GM12878 (cell line): ENCODE results near the gene DBN1. TPM values are rescaled to one million over a fixed set of nuclear protein-coding genes. Genes with fewer than 3 reads are reported as not detected.

Experiments used
- BMI1 ChIP-seq: fragments of 450-650 bp; IDR thresholded peaks from 2 replicates; pipeline ENCODE4 v1.6.1; 2016; ENCODE audit warnings: mild to moderate bottlenecking, moderate library complexity, borderline replicate concordance
- CUX1 ChIP-seq: IDR thresholded peaks from 2 replicates; pipeline ENCODE4 v1.6.1; 2012; ENCODE audit warnings: improper control_type of control experiment, low read depth, low read length; ENCODE audit not compliant: insufficient replicate concordance
- ESRRA ChIP-seq: IDR thresholded peaks from 2 replicates; pipeline ENCODE4 v1.6.1; 2012; ENCODE audit warnings: mild to moderate bottlenecking, low read length, improper control_type of control experiment
- IKZF1 ChIP-seq: fragments of 450-650 bp; conservative IDR thresholded peaks from 2 replicates; pipeline ENCODE4 v1.6.1; 2017; ENCODE audit warnings: antibody characterized with exemption, mild to moderate bottlenecking
- MYB ChIP-seq: fragments of 150-350 bp; IDR thresholded peaks from 2 replicates; pipeline ENCODE4 v1.6.1; 2014; ENCODE audit warnings: mild to moderate bottlenecking, low read depth, low read length, borderline replicate concordance
- NBN ChIP-seq: fragments of 450-650 bp; IDR thresholded peaks from 2 replicates; pipeline ENCODE4 v1.6.1; 2016
- POLR2AphosphoS2 ChIP-seq: IDR thresholded peaks from 2 replicates; pipeline ENCODE4 v1.6.1; 2011; ENCODE audit warnings: low read depth, mild to moderate bottlenecking, low read length, improper control_type of control experiment, moderate library complexity
- RCOR1 ChIP-seq: conservative IDR thresholded peaks from 2 replicates; pipeline ENCODE4 v1.6.1; 2012; ENCODE audit warnings: low read depth, low read length, improper control_type of control experiment
- RELA ChIP-seq: fragments of 450-650 bp; IDR thresholded peaks from 2 replicates; pipeline ENCODE4 v1.8.0; 2014; ENCODE audit warnings: borderline replicate concordance; ENCODE audit not compliant: partially characterized antibody
- SUZ12 ChIP-seq: fragments of 200-600 bp; sonication (generic); IDR thresholded peaks from one replicate; pipeline ENCODE4 v1.6.1; 2018; ENCODE audit warnings: antibody characterized with exemption, mild to moderate bottlenecking; ENCODE audit not compliant: unreplicated experiment
- USF1 ChIP-seq: IDR thresholded peaks from 2 replicates; pipeline ENCODE4 v1.6.1; 2011; ENCODE audit warnings: borderline replicate concordance, low read depth, mild to moderate bottlenecking, moderate library complexity, mixed read lengths, low read length; ENCODE audit not compliant: insufficient read depth; ENCODE audit errors: extremely low read length
- polyA plus RNA-seq, 11 experiments: library from polyadenylated mRNA; depleted of rRNA in 4 of 11; unstranded in 6 of 11; stranded (reverse) in 5 of 11; fragments of >200 nt; fragmentation: Nextera tagmentation in 4 of 11; fragmentation: Illumina TruSeq in 1 of 11; extraction: Ambion mirVana in 4 of 11; extraction: Trizol in 1 of 11; gene quantifications; 1 replicate in 1 of 11; 2 replicates in 10 of 11; pipeline versions ENCODE4 v1.2.1 to v1.2.3, GENCODE V29; 2011 to 2016; ENCODE audit warnings: inconsistent platforms in 2 of 11, missing spikeins in 2 of 11, low read depth in 1 of 11
- total RNA-seq, 4 experiments: library from RNA; depleted of rRNA in 3 of 4; stranded (reverse); fragments of >200 nt in 3 of 4; fragmentation: Illumina TruSeq in 1 of 4; extraction: Trizol in 1 of 4; gene quantifications; 2 replicates each; pipeline versions ENCODE4 v1.2.1 to v1.2.3, GENCODE V29; 2013 to 2021
- TF ChIP-seq, protein P1 (sequence below): fragments of 450-650 bp; IDR thresholded peaks from 2 replicates; pipeline ENCODE4 v1.6.1; 2016; ENCODE audit warnings: mild to moderate bottlenecking, moderate library complexity, borderline replicate concordance
- TF ChIP-seq, protein P2 (sequence below): fragments of 450-650 bp; IDR thresholded peaks from 2 replicates; pipeline ENCODE4 v1.6.1; 2017; ENCODE audit warnings: mild to moderate bottlenecking, low read depth, inconsistent platforms; ENCODE audit not compliant: poor library complexity, severe bottlenecking
- TF ChIP-seq, protein P3 (sequence below): IDR thresholded peaks from 2 replicates; pipeline ENCODE4 v1.6.1; 2012; ENCODE audit warnings: low read length, inconsistent platforms

The DBN1 gene
- total and polyA plus RNA-seq, 10 of the 15 experiments (the other 5 are each of a cell fraction or from before 2014, with no cell fraction given): 0.18 to 81.0 (median 27.9) TPM

DNA sequence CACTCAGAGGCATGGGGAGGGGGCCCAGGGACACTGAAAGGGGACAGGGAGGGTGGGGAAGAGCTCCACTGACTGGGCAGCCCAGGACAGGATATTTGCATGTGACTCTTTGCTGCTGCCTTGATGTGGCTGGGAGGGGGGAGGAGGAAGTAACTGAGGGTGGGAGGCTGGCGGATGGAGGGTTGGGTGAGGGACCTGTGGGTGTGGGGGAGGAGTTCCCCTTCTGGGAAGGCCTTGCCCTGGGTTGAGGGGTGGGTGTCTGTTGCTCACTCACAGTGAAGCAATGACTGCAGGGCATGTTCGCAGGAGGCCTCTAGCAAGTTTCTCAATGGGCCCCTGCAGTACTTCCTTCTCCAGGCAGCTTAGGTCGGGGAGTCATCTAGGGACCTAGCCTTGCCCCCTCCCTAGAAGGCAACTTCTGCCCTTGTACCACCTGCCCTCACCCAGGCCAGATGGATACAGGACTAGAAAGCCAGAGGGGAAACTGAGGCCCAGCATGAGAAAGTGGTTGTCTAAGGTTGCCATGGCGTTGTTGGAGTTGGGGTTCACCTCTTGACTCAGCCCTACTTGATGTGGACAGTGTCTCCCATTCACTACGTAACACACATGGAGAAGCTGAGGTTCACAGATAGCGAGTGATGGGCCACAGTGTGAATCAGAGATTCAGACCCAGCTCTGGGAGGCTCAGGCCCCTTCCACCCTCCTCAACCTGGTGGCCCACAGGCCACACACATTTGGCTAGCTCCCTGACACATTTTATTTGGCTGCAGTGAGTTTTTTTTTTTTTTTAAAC is 44.0 kb downstream of the DBN1 start (continued):
- TF ChIP-seq USF1 (no peak), IKZF1 (peak; percentile 66), NBN (peak; percentile 80; the same call in 1 of the 2 replicates), MYB (no peak), RCOR1 (no peak), RELA (no peak), POLR2AphosphoS2 (no peak), CUX1 (no peak), BMI1 (no peak), ESRRA (no peak), SUZ12 (no peak)
- TF ChIP-seq, protein P1, sequence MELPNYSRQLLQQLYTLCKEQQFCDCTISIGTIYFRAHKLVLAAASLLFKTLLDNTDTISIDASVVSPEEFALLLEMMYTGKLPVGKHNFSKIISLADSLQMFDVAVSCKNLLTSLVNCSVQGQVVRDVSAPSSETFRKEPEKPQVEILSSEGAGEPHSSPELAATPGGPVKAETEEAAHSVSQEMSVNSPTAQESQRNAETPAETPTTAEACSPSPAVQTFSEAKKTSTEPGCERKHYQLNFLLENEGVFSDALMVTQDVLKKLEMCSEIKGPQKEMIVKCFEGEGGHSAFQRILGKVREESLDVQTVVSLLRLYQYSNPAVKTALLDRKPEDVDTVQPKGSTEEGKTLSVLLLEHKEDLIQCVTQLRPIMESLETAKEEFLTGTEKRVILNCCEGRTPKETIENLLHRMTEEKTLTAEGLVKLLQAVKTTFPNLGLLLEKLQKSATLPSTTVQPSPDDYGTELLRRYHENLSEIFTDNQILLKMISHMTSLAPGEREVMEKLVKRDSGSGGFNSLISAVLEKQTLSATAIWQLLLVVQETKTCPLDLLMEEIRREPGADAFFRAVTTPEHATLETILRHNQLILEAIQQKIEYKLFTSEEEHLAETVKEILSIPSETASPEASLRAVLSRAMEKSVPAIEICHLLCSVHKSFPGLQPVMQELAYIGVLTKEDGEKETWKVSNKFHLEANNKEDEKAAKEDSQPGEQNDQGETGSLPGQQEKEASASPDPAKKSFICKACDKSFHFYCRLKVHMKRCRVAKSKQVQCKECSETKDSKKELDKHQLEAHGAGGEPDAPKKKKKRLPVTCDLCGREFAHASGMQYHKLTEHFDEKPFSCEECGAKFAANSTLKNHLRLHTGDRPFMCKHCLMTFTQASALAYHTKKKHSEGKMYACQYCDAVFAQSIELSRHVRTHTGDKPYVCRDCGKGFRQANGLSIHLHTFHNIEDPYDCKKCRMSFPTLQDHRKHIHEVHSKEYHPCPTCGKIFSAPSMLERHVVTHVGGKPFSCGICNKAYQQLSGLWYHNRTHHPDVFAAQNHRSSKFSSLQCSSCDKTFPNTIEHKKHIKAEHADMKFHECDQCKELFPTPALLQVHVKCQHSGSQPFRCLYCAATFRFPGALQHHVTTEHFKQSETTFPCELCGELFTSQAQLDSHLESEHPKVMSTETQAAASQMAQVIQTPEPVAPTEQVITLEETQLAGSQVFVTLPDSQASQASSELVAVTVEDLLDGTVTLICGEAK: no peak
- TF ChIP-seq, protein P2, sequence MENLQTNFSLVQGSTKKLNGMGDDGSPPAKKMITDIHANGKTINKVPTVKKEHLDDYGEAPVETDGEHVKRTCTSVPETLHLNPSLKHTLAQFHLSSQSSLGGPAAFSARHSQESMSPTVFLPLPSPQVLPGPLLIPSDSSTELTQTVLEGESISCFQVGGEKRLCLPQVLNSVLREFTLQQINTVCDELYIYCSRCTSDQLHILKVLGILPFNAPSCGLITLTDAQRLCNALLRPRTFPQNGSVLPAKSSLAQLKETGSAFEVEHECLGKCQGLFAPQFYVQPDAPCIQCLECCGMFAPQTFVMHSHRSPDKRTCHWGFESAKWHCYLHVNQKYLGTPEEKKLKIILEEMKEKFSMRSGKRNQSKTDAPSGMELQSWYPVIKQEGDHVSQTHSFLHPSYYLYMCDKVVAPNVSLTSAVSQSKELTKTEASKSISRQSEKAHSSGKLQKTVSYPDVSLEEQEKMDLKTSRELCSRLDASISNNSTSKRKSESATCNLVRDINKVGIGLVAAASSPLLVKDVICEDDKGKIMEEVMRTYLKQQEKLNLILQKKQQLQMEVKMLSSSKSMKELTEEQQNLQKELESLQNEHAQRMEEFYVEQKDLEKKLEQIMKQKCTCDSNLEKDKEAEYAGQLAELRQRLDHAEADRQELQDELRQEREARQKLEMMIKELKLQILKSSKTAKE: no peak
- TF ChIP-seq, protein P3, sequence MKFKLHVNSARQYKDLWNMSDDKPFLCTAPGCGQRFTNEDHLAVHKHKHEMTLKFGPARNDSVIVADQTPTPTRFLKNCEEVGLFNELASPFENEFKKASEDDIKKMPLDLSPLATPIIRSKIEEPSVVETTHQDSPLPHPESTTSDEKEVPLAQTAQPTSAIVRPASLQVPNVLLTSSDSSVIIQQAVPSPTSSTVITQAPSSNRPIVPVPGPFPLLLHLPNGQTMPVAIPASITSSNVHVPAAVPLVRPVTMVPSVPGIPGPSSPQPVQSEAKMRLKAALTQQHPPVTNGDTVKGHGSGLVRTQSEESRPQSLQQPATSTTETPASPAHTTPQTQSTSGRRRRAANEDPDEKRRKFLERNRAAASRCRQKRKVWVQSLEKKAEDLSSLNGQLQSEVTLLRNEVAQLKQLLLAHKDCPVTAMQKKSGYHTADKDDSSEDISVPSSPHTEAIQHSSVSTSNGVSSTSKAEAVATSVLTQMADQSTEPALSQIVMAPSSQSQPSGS: no peak
